ENCODE data around the gene LHFPL6. TPM values are rescaled to one million over a fixed set of nuclear protein-coding genes. Genes with fewer than 3 reads are reported as not detected.

LHFPL6 gene
- total RNA-seq, 1 experiment from 2014 or later, result 25.7 TPM

GRCh38 chr13:39490136-39490535 lies 112.9 kb downstream of the LHFPL6 start:
- TF ChIP-seq SIN3A (IDR thresholded peaks at IDR 0.05; ENCODE audit: borderline replicate concordance, insufficient read depth, low read depth, low read length), result no peak
- Histone ChIP-seq H3K27ac (ENCODE audit: low read length) (no peak overlapping the region), H3K4me1 (ENCODE audit: control insufficient read depth, insufficient read depth, low read length) (no peaks in the 10 kb centered on the region; the same call in 1 of the 2 replicates), H3K36me3 (ENCODE audit: control insufficient read depth, insufficient read depth, low read length) (no peaks in the 10 kb centered on the region), H3K4me3 (ENCODE audit: low read depth in 2 of 2, low read length in 2 of 2) (no peak overlapping the region), H3K9me3 (ENCODE audit: control insufficient read depth, insufficient read depth, low read depth, low read length) (no peaks in the 10 kb centered on the region), H3K27me3 (ENCODE audit: control insufficient read depth, insufficient read depth, low read length) (no peaks in the 10 kb centered on the region)
- intact Hi-C loops (cut with micrococcal nuclease; ENCODE audit: unreplicated experiment) (no loop called here), in situ Hi-C loops (cut with HindIII; ENCODE audit: low pct_unique_long_range_greater_than_20kb, low sequenced_read_pairs) (no loop called here)
- no TSS peak for BruUV-seq (replicated peaks)
- ChIA-PET POLR2A (no interaction called here), CTCF (no interaction called here)
- DNase-seq (ENCODE audit: low read depth, low spot score) (no peak), ATAC-seq (no peak)

- in situ Hi-C loops (cut with HindIII; ENCODE audit: low pct_unique_long_range_greater_than_20kb, low sequenced_read_pairs) (no loop called here), intact Hi-C loops (cut with micrococcal nuclease; ENCODE audit: unreplicated experiment) (no loop called here)
- ATAC-seq (no peak), DNase-seq (ENCODE audit: low read depth, low spot score) (no peak)
- no peaks in the 10 kb centered on the region for H3K9me3 ChIP-seq (ENCODE audit: control insufficient read depth, insufficient read depth, low read depth, low read length)
- no peaks in the 10 kb centered on the region for H3K27me3 ChIP-seq (ENCODE audit: control insufficient read depth, insufficient read depth, low read length)
- H3K27ac ChIP-seq (ENCODE audit: low read length), result no peak overlapping the region
- H3K36me3 ChIP-seq (ENCODE audit: control insufficient read depth, insufficient read depth, low read length), result no peaks in the 10 kb centered on the region
- H3K4me3 ChIP-seq (ENCODE audit: low read depth in 2 of 2, low read length in 2 of 2), result no peak overlapping the region
- H3K4me1 ChIP-seq (ENCODE audit: control insufficient read depth, insufficient read depth, low read length), result no peaks in the 10 kb centered on the region; the same call in 1 of the 2 replicates
- BruUV-seq (replicated peaks), result no TSS peak
- TF ChIP-seq TCF7L2 (IDR thresholded peaks at IDR 0.05; ENCODE audit: low read depth, low read length) (no peak), POLR2AphosphoS5 (IDR thresholded peaks at IDR 0.05; ENCODE audit: low read depth, low read length) (no peak), SIN3A (IDR thresholded peaks at IDR 0.05; ENCODE audit: borderline replicate concordance, insufficient read depth, low read depth, low read length) (no peak)
- TF ChIP-seq, protein P1, sequence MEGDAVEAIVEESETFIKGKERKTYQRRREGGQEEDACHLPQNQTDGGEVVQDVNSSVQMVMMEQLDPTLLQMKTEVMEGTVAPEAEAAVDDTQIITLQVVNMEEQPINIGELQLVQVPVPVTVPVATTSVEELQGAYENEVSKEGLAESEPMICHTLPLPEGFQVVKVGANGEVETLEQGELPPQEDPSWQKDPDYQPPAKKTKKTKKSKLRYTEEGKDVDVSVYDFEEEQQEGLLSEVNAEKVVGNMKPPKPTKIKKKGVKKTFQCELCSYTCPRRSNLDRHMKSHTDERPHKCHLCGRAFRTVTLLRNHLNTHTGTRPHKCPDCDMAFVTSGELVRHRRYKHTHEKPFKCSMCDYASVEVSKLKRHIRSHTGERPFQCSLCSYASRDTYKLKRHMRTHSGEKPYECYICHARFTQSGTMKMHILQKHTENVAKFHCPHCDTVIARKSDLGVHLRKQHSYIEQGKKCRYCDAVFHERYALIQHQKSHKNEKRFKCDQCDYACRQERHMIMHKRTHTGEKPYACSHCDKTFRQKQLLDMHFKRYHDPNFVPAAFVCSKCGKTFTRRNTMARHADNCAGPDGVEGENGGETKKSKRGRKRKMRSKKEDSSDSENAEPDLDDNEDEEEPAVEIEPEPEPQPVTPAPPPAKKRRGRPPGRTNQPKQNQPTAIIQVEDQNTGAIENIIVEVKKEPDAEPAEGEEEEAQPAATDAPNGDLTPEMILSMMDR (IDR thresholded peaks at IDR 0.05), result no peak
- TF ChIP-seq, protein P2, sequence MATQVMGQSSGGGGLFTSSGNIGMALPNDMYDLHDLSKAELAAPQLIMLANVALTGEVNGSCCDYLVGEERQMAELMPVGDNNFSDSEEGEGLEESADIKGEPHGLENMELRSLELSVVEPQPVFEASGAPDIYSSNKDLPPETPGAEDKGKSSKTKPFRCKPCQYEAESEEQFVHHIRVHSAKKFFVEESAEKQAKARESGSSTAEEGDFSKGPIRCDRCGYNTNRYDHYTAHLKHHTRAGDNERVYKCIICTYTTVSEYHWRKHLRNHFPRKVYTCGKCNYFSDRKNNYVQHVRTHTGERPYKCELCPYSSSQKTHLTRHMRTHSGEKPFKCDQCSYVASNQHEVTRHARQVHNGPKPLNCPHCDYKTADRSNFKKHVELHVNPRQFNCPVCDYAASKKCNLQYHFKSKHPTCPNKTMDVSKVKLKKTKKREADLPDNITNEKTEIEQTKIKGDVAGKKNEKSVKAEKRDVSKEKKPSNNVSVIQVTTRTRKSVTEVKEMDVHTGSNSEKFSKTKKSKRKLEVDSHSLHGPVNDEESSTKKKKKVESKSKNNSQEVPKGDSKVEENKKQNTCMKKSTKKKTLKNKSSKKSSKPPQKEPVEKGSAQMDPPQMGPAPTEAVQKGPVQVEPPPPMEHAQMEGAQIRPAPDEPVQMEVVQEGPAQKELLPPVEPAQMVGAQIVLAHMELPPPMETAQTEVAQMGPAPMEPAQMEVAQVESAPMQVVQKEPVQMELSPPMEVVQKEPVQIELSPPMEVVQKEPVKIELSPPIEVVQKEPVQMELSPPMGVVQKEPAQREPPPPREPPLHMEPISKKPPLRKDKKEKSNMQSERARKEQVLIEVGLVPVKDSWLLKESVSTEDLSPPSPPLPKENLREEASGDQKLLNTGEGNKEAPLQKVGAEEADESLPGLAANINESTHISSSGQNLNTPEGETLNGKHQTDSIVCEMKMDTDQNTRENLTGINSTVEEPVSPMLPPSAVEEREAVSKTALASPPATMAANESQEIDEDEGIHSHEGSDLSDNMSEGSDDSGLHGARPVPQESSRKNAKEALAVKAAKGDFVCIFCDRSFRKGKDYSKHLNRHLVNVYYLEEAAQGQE (IDR thresholded peaks at IDR 0.05; ENCODE audit: insufficient read depth in 1 of 2, low read depth in 2 of 2, low read length in 1 of 2), result no peak
- ChIA-PET POLR2A (no interaction called here), CTCF (no interaction called here)
Measured at GRCh38 chr13:39486758-39487157, 116.2 kb downstream of the LHFPL6 start.

DNA sequence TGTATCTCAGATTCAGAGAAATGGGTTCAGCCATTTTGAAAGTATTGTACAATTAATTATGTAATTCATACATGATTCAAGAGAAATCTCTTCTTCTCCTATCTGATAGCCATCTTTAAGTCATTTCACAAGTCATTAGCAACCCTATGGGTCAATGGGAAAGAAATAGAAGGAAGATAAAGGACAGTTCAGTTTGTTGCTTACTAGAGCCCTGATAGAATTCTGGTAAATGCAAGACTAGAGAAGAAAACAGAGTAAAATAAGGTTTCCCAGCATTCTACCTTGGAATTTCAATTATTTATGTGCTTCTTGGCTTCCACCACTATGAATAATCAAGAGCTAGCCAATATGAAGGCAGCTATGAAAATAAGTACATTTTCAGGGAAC lies 117.7 kb downstream of the LHFPL6 start:
- DNase-seq (ENCODE audit: low read depth, low spot score) (no peak), ATAC-seq (no peak)
- no peaks in the 10 kb centered on the region for H3K27me3 ChIP-seq (ENCODE audit: control insufficient read depth, insufficient read depth, low read length)
- ChIA-PET POLR2A (no interaction called here), CTCF (no interaction called here)
- no peak overlapping the region for H3K27ac ChIP-seq (ENCODE audit: low read length)
- H3K4me3 ChIP-seq (ENCODE audit: low read depth in 2 of 2, low read length in 2 of 2), result no peak overlapping the region
- TF ChIP-seq, protein P2 (IDR thresholded peaks at IDR 0.05; ENCODE audit: insufficient read depth in 1 of 2, low read depth in 2 of 2, low read length in 1 of 2), result no peak
- TF ChIP-seq, protein P1 (IDR thresholded peaks at IDR 0.05), result no peak
- TF ChIP-seq POLR2AphosphoS5 (IDR thresholded peaks at IDR 0.05; ENCODE audit: low read depth, low read length) (no peak), SIN3A (IDR thresholded peaks at IDR 0.05; ENCODE audit: borderline replicate concordance, insufficient read depth, low read depth, low read length) (no peak), TCF7L2 (IDR thresholded peaks at IDR 0.05; ENCODE audit: low read depth, low read length) (no peak)
- H3K9me3 ChIP-seq (ENCODE audit: control insufficient read depth, insufficient read depth, low read depth, low read length), result no peaks in the 10 kb centered on the region
- no peaks in the 10 kb centered on the region; the same call in 1 of the 2 replicates for H3K4me1 ChIP-seq (ENCODE audit: control insufficient read depth, insufficient read depth, low read length)
- in situ Hi-C loops (cut with HindIII; ENCODE audit: low pct_unique_long_range_greater_than_20kb, low sequenced_read_pairs) (no loop called here), intact Hi-C loops (cut with micrococcal nuclease; ENCODE audit: unreplicated experiment) (no loop called here)
- no TSS peak for BruUV-seq (replicated peaks)
- H3K36me3 ChIP-seq (ENCODE audit: control insufficient read depth, insufficient read depth, low read length), result no peaks in the 10 kb centered on the region

All from Panc1 (cell line).